WTC11 (cell line): ENCODE measurements around the gene ATP2B3.

Source experiments
- CREB1 ChIP-seq: sonication (generic); formaldehyde crosslinking; IDR thresholded peaks from 2 replicates; pipeline ENCODE4 v1.8.0; 2023; ENCODE audit warnings: mild to moderate bottlenecking, missing genetic modification reagents
- CTCF ChIP-seq: fragments of 200-600 bp; IDR thresholded peaks from 2 replicates; pipeline ENCODE4 v1.8.0; 2022; ENCODE audit warnings: antibody characterized with exemption
- ESRRA ChIP-seq: sonication (generic); formaldehyde crosslinking; IDR thresholded peaks from 2 replicates; pipeline ENCODE4 v1.8.1; 2022; ENCODE audit warnings: mild to moderate bottlenecking, missing genetic modification reagents, borderline replicate concordance
- FOXJ3 ChIP-seq: sonication (generic); formaldehyde crosslinking; IDR thresholded peaks from 2 replicates; pipeline ENCODE4 v1.9.0; 2021; ENCODE audit warnings: missing genetic modification reagents, mild to moderate bottlenecking, borderline replicate concordance
- FOXK1 ChIP-seq: sonication (generic); formaldehyde crosslinking; IDR thresholded peaks from 2 replicates; pipeline ENCODE4 v1.8.0; 2022; ENCODE audit warnings: mild to moderate bottlenecking, moderate library complexity, missing genetic modification reagents
- FOXP1 ChIP-seq: sonication (generic); formaldehyde crosslinking; IDR thresholded peaks from 2 replicates; pipeline ENCODE4 v1.8.0; 2022; ENCODE audit warnings: missing genetic modification reagents, mild to moderate bottlenecking, moderate library complexity, borderline replicate concordance
- HMGA2 ChIP-seq: fragments of 250-450 bp; sonication (Bioruptor Pico); IDR thresholded peaks from 2 replicates; pipeline ENCODE4 v1.4.0; 2021; ENCODE audit warnings: mild to moderate bottlenecking, moderate library complexity
- HMGXB4 ChIP-seq: sonication (generic); formaldehyde crosslinking; IDR thresholded peaks from 2 replicates; pipeline ENCODE4 v1.8.1; 2023; ENCODE audit warnings: mild to moderate bottlenecking, moderate library complexity, missing genetic modification reagents
- JUN ChIP-seq: sonication (generic); formaldehyde crosslinking; IDR thresholded peaks from 2 replicates; pipeline ENCODE4 v1.8.0; 2023; ENCODE audit warnings: mild to moderate bottlenecking, missing genetic modification reagents
- MAX ChIP-seq: sonication (generic); formaldehyde crosslinking; IDR thresholded peaks from 2 replicates; pipeline ENCODE4 v1.8.0; 2022; ENCODE audit warnings: mild to moderate bottlenecking, missing genetic modification reagents
- SMAD4 ChIP-seq: sonication (generic); formaldehyde crosslinking; IDR thresholded peaks from 2 replicates; pipeline ENCODE4 v1.8.0; 2022; ENCODE audit warnings: mild to moderate bottlenecking, missing genetic modification reagents
- TCF7 ChIP-seq: sonication (generic); formaldehyde crosslinking; IDR thresholded peaks from 2 replicates; pipeline ENCODE4 v1.8.0; 2022; ENCODE audit warnings: mild to moderate bottlenecking, low read depth, missing genetic modification reagents, moderate library complexity
- USF2 ChIP-seq: sonication (generic); formaldehyde crosslinking; IDR thresholded peaks from 2 replicates; pipeline ENCODE4 v1.8.1; 2023; ENCODE audit warnings: mild to moderate bottlenecking, missing genetic modification reagents, moderate library complexity
- TF ChIP-seq, protein P1 (sequence below): sonication (generic); formaldehyde crosslinking; conservative IDR thresholded peaks from 2 replicates; pipeline ENCODE4 v1.8.1; 2022; ENCODE audit warnings: mild to moderate bottlenecking, missing genetic modification reagents

- TF ChIP-seq CTCF (no peak), SMAD4 (CRISPR knock-in tag) (no peak), MAX (CRISPR knock-in tag) (no peak), CREB1 (no peak), ESRRA (CRISPR knock-in tag) (no peak), JUN (CRISPR knock-in tag) (no peak), USF2 (CRISPR knock-in tag) (no peak), FOXP1 (no peak), FOXK1 (CRISPR knock-in tag) (no peak), TCF7 (no peak), FOXJ3 (CRISPR knock-in tag) (no peak), HMGXB4 (CRISPR knock-in tag) (no peak), HMGA2 (CRISPR knock-in tag) (no peak)
- TF ChIP-seq, protein P1, sequence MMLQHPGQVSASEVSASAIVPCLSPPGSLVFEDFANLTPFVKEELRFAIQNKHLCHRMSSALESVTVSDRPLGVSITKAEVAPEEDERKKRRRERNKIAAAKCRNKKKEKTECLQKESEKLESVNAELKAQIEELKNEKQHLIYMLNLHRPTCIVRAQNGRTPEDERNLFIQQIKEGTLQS, result no peak
Observed at GRCh38 chrX:153539979-153540358, 22.5 kb downstream of the ATP2B3 start.
